ENCODE data around the gene IGF1R.

Gene IGF1R

DNA sequence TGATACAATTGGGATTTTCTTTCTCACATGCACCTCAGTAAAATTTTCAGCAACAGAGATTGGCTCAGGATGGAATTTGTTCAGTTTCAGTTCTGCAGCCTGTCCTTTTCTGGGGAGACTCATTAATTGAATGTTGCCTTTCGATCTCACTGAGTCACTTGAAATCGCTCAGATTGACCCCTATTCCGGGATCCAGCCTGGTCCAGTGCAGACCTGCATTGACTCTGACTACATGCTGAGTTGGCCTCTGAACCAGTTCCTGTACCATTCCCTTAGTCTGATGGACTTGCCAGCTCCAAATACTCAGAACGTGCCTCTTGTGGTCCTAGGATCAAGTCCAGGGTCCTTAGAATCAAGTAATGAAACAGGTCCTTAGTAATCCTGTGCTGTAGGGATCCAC lies 9.4 kb downstream of the IGF1R start:
- H3K4me3 Mint-ChIP-seq, result no peak overlapping the region
- no peaks in the 10 kb centered on the region for H3K9me3 Mint-ChIP-seq
- ATAC-seq, result no peak
- H3K27ac Mint-ChIP-seq, result no peak overlapping the region
- peaks cover 17% of the 10 kb centered on the region for H3K4me1 Mint-ChIP-seq
- no peaks in the 10 kb centered on the region for H3K36me3 Mint-ChIP-seq
- peaks cover 14% of the 10 kb centered on the region for H3K27me3 Mint-ChIP-seq

DNA sequence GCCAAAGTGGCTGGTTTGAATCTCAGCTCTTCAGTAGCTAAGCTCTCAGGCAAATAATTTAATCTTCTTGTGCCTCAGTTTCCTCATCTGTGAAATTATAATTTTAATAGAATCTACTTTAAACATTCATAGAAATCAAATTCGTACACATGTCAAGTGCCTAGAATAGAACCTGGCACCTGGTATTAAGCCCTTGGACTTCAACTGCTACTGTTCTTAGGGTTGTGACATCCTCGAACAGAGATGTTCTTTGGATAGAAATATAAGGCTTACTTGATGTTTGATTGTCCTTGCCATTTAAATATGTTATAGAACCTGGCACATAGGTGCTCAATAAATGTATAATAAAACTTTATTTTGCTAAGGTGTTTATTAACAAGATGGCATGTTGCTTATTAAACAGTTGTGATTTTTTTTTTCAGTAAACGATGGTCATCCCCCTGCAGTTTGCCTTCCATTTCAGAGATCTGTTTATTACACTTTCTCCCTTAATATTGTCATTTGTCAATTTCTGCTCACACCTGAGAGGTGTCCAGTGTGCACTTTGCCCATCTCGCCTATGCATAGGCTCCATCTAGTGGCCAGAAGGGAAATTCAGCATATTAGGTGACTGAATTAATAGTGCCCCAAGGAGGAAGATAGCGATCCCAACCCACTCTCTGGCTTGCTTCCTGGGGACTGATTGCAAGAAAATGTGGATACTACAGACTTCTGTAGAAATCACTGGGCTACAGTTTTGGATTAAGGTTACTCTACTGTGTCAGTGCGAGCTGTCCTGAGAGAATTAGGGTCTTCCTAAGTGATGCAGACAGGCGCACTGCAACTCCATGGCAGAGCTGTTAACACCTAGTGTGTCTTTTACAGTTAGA lies 10.7 kb downstream of the IGF1R start:
- ATAC-seq, result peak; percentile 70
- H3K36me3 Mint-ChIP-seq, result no peaks in the 10 kb centered on the region
- H3K27me3 Mint-ChIP-seq, result peaks cover 14% of the 10 kb centered on the region
- H3K4me1 Mint-ChIP-seq, result peaks cover 10% of the 10 kb centered on the region
- H3K4me3 Mint-ChIP-seq, result no peak overlapping the region
- H3K27ac Mint-ChIP-seq, result no peak overlapping the region
- no peaks in the 10 kb centered on the region for H3K9me3 Mint-ChIP-seq

DNA sequence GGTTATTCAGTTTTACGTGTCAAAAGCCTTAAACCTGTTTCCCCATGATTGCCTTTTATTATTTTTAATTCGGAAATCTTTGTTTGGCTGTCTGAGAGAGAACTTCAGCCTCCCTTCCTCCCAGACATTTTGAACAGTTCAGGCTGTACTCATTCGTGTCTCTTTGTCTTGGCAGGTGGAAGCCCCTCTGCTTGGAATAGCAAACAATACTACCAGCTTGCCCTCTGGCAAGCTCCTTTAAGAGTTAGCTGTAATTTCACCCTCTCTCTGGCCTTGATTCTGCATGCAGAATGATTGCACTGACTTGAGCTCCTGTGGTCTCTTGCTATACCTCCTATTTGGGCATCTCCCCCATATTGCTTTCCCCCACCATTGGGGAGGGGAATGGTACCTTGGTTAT lies 11.7 kb downstream of the IGF1R start:
- H3K4me3 Mint-ChIP-seq, result no peak overlapping the region
- no peaks in the 10 kb centered on the region for H3K9me3 Mint-ChIP-seq
- peaks cover 8% of the 10 kb centered on the region for H3K27me3 Mint-ChIP-seq
- ATAC-seq, result no peak
- no peaks in the 10 kb centered on the region for H3K36me3 Mint-ChIP-seq
- H3K27ac Mint-ChIP-seq, result no peak overlapping the region
- H3K4me1 Mint-ChIP-seq, result peaks cover 5% of the 10 kb centered on the region

DNA sequence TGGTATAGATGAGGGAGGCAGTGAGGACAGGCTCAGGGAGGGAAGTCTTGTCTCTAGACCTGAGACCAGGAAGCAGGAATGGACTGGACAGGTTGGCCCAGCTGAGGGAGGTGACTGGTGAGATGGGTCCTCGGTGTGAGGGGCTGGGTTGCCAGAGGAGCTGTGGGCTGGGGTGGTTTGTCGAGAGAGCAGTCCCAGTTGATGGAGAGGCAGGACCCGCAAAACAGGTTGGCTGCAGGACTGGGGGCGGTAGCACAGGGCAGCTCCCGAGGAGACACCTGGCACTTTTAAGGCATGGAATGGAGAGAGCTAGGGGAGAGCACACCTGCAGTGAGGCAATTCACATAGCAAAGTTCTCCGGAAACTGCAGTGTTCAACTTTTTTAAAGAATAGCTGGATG lies 14.7 kb downstream of the IGF1R start:
- no peak for ATAC-seq
- no peak overlapping the region for H3K4me3 Mint-ChIP-seq

DNA sequence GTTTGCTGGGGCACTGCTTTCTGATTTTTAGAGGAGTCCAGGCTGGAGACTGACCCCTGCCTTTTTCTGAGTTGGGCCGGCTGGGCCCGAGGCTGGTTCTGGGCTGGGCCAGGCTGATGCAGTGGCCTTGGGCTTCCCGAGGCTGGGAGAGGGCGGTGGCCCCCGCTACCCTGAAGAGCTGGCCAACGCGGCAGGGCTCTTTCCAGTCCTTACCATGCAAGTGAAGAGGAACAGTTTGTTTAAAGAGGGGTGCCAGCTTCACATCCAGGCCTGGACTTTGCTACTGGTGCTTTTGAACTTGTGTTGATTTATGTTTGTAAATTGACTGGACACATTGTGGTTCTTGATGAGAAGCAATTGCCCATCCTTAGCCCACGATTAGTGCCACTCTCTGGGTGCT lies 15.3 kb downstream of the IGF1R start:
- Mint-ChIP-seq H3K27ac (no peak overlapping the region), H3K4me3 (no peak overlapping the region), H3K36me3 (no peaks in the 10 kb centered on the region), H3K27me3 (peaks cover 8% of the 10 kb centered on the region), H3K4me1 (peaks cover 10% of the 10 kb centered on the region), H3K9me3 (no peaks in the 10 kb centered on the region)
- no peak for ATAC-seq

More for the DNA sequence above, 14.7 kb downstream of the IGF1R start:
- Mint-ChIP-seq H3K4me1 (peaks cover 9% of the 10 kb centered on the region), H3K27me3 (peaks cover 8% of the 10 kb centered on the region), H3K36me3 (no peaks in the 10 kb centered on the region), H3K27ac (no peak overlapping the region), H3K9me3 (no peaks in the 10 kb centered on the region)

DNA sequence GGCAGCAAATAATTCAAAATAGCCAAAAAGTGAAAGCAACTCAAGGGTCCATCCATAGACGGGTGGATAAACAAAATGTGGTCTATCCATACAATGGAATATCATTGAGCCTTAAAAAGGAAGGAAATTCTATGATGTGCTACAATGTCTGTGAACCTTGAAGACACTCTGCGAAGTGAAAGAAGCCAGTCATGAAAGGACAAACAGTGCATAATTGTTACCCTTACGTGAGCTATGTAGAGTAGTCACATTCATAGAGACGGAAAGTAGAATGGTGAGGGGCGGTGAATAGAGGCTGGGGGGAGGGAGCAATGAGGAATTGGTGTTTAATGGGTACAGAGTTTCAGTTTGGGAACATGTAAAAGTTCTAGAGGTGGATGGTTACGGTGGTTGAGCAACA lies 18.1 kb downstream of the IGF1R start:
- H3K9me3 Mint-ChIP-seq, result no peaks in the 10 kb centered on the region
- H3K36me3 Mint-ChIP-seq, result no peaks in the 10 kb centered on the region
- H3K4me3 Mint-ChIP-seq, result no peak overlapping the region
- H3K4me1 Mint-ChIP-seq, result peaks cover 24% of the 10 kb centered on the region
- peaks cover 8% of the 10 kb centered on the region for H3K27me3 Mint-ChIP-seq
- H3K27ac Mint-ChIP-seq, result no peak overlapping the region
- no peak for ATAC-seq

DNA sequence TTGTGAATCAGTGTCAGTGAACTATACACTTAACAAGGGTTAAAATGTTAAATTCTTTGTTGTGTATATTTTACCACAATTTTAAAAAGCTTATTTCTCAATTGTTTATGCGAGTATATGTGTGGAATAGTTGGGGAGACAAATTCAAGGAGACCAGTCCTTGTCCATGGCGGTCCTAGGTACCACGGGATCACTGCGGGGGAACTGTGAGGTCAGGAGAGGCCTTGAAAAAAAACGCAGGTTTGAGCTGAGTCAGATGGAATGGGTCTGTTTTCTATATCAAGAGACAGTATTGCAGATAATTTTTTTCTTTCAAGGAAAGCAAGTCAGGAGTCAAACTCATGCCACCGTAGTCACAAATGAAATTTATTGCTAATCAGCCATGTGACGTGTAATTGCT lies 18.5 kb downstream of the IGF1R start:
- Mint-ChIP-seq H3K36me3 (no peaks in the 10 kb centered on the region), H3K27ac (no peak overlapping the region), H3K4me3 (no peak overlapping the region), H3K27me3 (peaks cover 8% of the 10 kb centered on the region), H3K9me3 (no peaks in the 10 kb centered on the region), H3K4me1 (peaks cover 24% of the 10 kb centered on the region)
- ATAC-seq, result no peak

DNA sequence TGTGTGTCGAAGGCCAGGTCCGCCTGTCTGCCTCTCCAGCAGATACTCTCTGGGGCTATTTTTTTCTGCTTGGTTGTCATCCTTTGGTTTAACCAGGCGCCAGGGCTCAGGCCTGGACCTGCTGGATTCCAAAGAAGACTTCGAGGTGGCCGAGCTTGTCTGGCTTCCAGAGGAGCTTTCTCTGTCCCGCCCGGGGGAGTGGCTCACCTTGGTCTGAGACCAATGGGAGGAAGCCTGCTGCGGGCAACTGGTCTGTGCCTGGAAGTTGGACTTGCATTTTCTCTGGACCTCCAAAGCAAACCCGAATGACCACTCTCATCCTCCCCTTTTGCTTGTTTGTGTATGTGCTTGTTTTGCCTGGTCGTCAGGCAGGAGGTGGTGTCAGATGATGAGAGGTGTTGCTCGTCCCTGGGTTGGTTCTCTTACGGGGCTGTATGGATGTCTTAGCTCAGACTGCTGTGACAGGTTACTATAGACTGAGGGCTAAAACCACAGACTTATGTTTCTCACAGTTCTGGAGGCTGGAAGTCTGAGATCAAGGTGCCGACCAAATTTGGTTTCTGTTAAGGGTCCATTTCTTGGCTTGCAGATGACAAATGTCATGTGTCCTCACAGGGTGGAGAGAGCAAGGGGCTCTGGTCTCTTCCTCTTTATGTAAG lies 19.3 kb downstream of the IGF1R start:
- peaks cover 24% of the 10 kb centered on the region for H3K4me1 Mint-ChIP-seq
- ATAC-seq, result no peak
- H3K27ac Mint-ChIP-seq, result no peak overlapping the region
- H3K4me3 Mint-ChIP-seq, result no peak overlapping the region
- peaks cover 3% of the 10 kb centered on the region for H3K27me3 Mint-ChIP-seq
- H3K9me3 Mint-ChIP-seq, result no peaks in the 10 kb centered on the region
- H3K36me3 Mint-ChIP-seq, result no peaks in the 10 kb centered on the region

DNA sequence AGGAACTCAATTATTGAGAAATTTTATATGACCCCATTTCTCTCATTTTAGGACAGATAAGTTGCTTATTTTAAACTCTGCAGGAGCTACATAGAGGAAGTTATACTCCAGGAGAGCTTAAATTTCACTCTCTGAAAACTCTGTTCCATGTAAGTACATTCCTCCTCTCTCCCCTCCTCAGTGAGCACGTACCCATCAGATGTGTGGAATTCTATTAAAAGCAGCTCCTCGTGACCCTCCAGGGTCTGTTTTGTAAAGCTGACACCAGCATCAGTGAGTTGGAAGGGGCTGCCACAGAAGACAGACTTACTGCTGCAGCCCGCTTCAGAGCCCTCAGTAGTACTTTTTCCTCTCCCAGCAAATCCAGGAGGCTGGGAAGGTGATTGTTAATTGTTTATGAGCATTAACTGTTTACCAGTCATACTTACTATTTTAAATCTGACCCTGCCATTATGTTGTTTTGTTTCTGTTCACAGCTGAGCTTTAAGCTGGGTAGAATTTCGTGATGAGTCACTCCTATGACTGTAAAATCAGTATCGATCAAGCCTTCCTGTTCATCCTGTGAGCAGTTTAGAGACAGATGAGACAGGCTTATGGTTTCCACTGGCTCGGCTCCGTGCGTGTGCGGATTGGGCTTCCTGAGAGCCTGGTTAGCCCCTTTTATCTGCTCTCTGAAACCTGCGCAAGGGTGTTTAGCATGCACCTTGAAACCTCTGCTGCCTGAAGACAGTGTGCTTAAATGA lies 20.4 kb downstream of the IGF1R start:
- no peak for ATAC-seq
- Mint-ChIP-seq H3K27ac (no peak overlapping the region), H3K4me3 (no peak overlapping the region)

DNA sequence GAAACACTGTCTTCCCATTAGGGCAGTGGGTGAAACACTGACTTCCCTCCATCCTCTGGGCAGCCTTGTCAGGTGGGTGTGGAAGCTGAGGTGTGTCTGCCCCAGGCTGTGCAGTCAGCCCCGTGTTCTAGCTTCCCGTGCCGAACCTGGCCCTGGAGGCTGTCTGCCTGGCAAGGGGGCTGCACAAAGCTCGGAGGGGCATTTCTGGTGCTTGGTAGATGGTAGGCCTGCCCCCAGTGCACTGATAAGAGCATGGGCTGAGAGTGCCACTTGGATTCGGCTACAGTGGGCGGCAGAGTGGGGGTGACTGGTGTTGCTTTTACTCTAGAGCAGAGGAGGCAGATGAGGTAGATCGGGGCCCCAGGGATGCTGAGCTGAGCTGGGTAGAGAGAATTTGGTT lies 21.3 kb downstream of the IGF1R start:
- Mint-ChIP-seq H3K4me1 (peaks cover 24% of the 10 kb centered on the region), H3K9me3 (no peaks in the 10 kb centered on the region), H3K36me3 (no peaks in the 10 kb centered on the region), H3K27ac (no peak overlapping the region), H3K27me3 (no peaks in the 10 kb centered on the region), H3K4me3 (no peak overlapping the region)
- no peak for ATAC-seq

More for the DNA sequence above, 20.4 kb downstream of the IGF1R start:
- Mint-ChIP-seq H3K27me3 (no peaks in the 10 kb centered on the region), H3K4me1 (peaks cover 24% of the 10 kb centered on the region), H3K36me3 (no peaks in the 10 kb centered on the region), H3K9me3 (no peaks in the 10 kb centered on the region)

DNA sequence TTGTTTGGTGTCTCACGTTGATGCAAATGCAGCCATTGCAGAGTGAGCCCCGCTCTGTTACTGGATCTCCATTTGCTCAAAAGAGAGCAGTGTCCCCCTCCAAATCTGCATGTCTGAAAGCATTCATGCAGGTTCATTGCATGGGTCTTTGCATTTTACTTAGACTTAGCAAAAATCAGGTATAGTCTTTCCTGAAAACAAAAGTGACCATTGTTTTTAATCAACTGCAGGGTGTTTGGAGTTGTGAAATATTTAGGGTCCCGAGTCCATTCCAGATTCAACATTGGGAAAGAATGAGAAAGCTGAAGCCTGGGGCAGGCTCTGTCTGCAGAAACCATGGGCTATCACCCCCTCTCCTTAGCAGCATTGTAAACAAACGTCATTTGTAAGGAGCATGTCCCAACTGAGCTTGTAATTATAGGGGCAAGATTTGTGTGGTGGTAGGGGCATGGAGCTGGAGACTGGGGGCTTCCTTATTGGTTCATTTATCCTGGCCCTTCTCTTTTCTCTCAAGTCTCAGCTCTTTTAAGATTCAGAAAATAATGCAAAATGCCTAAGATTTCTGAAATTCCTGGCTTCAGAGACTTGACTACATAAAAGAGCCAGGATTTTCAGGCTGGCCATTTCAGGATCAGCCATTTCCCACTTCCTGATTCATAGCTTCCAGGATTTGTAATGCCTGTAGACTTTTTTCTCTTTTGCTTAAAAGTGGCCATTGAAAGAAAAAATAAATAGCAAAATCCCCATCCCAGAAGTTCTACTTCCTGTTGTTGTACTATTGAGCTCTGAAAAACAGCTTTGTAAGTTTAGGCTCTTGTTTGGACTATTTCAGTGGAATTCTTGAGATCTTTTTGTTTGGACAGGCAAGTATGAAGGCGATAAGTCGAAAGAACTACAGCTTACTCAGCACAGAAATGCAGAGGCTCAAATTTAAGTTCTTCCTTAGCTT lies 23.0 kb downstream of the IGF1R start:
- Mint-ChIP-seq H3K4me3 (no peak overlapping the region), H3K27ac (no peak overlapping the region), H3K27me3 (no peaks in the 10 kb centered on the region), H3K36me3 (no peaks in the 10 kb centered on the region), H3K9me3 (no peaks in the 10 kb centered on the region), H3K4me1 (peaks cover 22% of the 10 kb centered on the region)
- no peak for ATAC-seq

DNA sequence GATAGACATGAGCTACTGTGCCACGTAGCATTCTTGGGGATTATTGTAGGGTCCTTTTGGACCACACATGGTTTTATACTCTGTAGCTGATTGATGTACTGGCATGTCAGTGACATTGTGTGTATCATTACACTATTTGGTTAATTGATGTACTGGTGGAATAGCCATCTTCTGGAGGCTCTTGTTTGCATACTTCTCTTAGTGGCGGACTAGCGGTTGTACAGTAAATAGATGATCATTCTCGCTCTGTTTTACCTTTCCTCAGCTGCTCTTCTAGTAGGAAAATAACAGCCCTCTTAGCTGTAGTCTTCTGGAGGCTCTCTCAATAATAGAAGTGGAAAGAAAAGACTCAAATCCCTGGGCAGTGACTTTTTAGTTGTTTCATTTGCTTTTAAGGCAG lies 24.8 kb downstream of the IGF1R start:
- Mint-ChIP-seq H3K36me3 (no peaks in the 10 kb centered on the region), H3K9me3 (no peaks in the 10 kb centered on the region), H3K4me1 (peaks cover 17% of the 10 kb centered on the region), H3K4me3 (no peak overlapping the region), H3K27me3 (no peaks in the 10 kb centered on the region), H3K27ac (no peak overlapping the region)
- no peak for ATAC-seq

DNA sequence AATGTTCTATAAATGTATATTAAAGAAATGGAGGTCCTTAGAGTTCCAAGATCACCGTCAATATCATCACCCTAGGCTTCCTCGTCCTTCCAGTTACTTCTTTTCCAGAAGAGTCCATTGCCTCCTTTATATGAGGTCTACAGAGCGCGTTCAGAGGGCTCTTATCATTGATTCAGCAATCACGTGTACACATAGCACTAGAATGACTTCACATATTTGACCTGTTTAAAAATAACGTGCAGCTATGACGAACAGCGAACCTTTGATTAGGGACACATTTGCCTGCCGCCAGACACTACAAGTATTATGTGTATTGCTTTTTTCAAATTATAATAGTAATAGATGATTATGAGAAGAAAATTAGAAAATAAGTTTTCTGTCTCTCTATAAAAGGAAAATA lies 26.0 kb downstream of the IGF1R start:
- Mint-ChIP-seq H3K27ac (no peak overlapping the region), H3K27me3 (no peaks in the 10 kb centered on the region), H3K9me3 (no peaks in the 10 kb centered on the region), H3K4me1 (peaks cover 7% of the 10 kb centered on the region), H3K4me3 (no peak overlapping the region), H3K36me3 (no peaks in the 10 kb centered on the region)
- no peak for ATAC-seq

DNA sequence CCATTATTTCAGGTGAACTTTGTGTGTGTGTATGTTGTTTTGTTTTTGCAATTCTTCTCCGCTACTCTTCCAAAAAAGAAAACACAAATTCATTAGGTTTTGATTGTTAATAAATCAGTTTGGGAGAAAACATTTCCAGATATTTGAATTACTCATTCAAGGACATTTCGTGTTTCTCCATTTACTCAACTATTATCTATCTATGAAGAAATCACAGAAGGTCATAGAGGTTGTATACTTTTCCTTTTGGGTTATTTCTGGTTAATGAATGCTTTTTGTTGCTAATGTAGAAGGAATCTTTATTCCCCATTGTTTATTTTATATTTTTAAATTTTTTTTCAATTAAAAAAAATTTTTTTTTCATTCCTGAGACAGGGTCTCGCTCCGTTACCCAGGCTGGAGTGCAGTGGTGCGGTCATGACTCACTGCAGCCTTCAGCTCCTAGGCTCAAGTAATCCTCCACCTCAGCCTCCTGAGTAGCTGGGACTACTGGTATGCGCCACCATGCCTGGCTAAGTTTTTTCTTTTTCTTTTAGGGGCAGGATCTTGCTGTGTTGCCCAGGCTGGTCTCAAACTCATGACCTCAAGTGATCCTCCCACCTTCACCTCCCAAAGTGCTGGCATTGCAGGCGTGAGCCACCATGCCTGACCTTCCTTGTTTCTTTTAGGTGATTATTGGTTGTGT lies 28.4 kb downstream of the IGF1R start:
- Mint-ChIP-seq H3K27me3 (no peaks in the 10 kb centered on the region), H3K36me3 (no peaks in the 10 kb centered on the region), H3K9me3 (no peaks in the 10 kb centered on the region), H3K4me1 (peaks cover 1% of the 10 kb centered on the region), H3K27ac (no peak overlapping the region), H3K4me3 (no peak overlapping the region)
- no peak for ATAC-seq
